ENCODE measurements around the gene SWAP70. TPM values are rescaled to one million over a fixed set of nuclear protein-coding genes. Genes with fewer than 3 reads are reported as not detected.

The SWAP70 gene
- total and polyA plus RNA-seq, 9 of the 15 experiments (the other 6 are each of a cell fraction or from before 2014, with no cell fraction given), result 1.7 to 4.9 (median 3.9) TPM

- no peak for TF ChIP-seq ZBTB7A (IDR thresholded peaks at IDR 0.05; ENCODE audit: borderline replicate concordance, control insufficient read depth, low read depth, low read length)
- TF ChIP-seq ZNF717 (CRISPR knock-in tag; IDR thresholded peaks at IDR 0.05), result no peak
- no peak for TF ChIP-seq ZNF551 (CRISPR knock-in tag; IDR thresholded peaks at IDR 0.05)
- TF ChIP-seq ZBTB40 (IDR thresholded peaks at IDR 0.05), result peak; percentile 63
- TF ChIP-seq ZBTB40 (CRISPR knock-in tag; IDR thresholded peaks at IDR 0.05), result no peak
- TF ChIP-seq CCAR2 (IDR thresholded peaks at IDR 0.05; ENCODE audit: low read depth, low read length), result no peak
- TF ChIP-seq ZNF449 (CRISPR knock-in tag; IDR thresholded peaks at IDR 0.05), result no peak
- TF ChIP-seq SREBF2 (CRISPR knock-in tag; IDR thresholded peaks at IDR 0.05), result no peak
- no peak for TF ChIP-seq RHOXF2B (CRISPR knock-in tag; conservative IDR thresholded peaks at IDR 0.05)
- TF ChIP-seq GTF2E2 (tag; IDR thresholded peaks at IDR 0.05), result no peak
- TF ChIP-seq L3MBTL2 (IDR thresholded peaks at IDR 0.05), result 0 out of 2 replicates have a peak, but pooled peaks have one; percentile 21
- no peak for TF ChIP-seq JUND (IDR thresholded peaks at IDR 0.05; ENCODE audit: borderline replicate concordance, low read depth, low read length)
- TF ChIP-seq JUND (tag; IDR thresholded peaks at IDR 0.05; ENCODE audit: borderline replicate concordance, low read depth, low read length), result no peak
- TF ChIP-seq DMBX1 (CRISPR knock-in tag; IDR thresholded peaks at IDR 0.05; ENCODE audit: borderline replicate concordance), result 0 out of 2 replicates have a peak, but pooled peaks have one; percentile 38
- peak; percentile 60; the same call in 1 of the 2 replicates for TF ChIP-seq CEBPG (CRISPR knock-in tag; IDR thresholded peaks at IDR 0.05)
- peak; percentile 61 to 93 for TF ChIP-seq CEBPG (tag; conservative IDR thresholded peaks at IDR 0.05 in 1 of 2, IDR thresholded peaks at IDR 0.05 in 1 of 2)
- TF ChIP-seq CXXC5 (CRISPR knock-in tag; IDR thresholded peaks at IDR 0.05), result 0 out of 2 replicates have a peak, but pooled peaks have one; percentile 34
- no peak for TF ChIP-seq CBX8 (IDR thresholded peaks at IDR 0.05; ENCODE audit: borderline replicate concordance, extremely low read depth, low read depth, low read length, poor library complexity, severe bottlenecking)
These were observed 138.5 kb downstream of the SWAP70 start (continued) for GRCh38 chr11:9802291-9802861.

Data from K562 (cell line).